Measurements from ENCODE around the gene EDDM13.
"Not testable (repeated sequence)": the region's sequence is repeated elsewhere in the genome, so short reads cannot be mapped to it uniquely, and the experiment has no call there.

Gene EDDM13

GRCh38 chr19:56291867-56292266 is 19.3 kb downstream of the EDDM13 start:
- intact Hi-C loops (cut with DNase I) = no loop called here
- no peak for DNase-seq

- intact Hi-C loops (cut with DNase I) = no loop called here
- peak in 6 of 42 donors; percentile 7 to 42 (median 20) for DNase-seq
These were observed 22.0 kb downstream of the EDDM13 start for GRCh38 chr19:56294549-56294948.

- DNase-seq = peak in 7 of 42 donors; percentile 9 to 40 (median 21)
- intact Hi-C loops (cut with DNase I) = no loop called here
These were observed 23.2 kb downstream of the EDDM13 start for GRCh38 chr19:56295531-56296455.

- DNase-seq = no peak
- intact Hi-C loops (cut with DNase I) = no loop called here
These were observed 24.5 kb downstream of the EDDM13 start for GRCh38 chr19:56297010-56297409.

- intact Hi-C loops (cut with DNase I) = no loop called here
- no peak for DNase-seq
These were observed 27.1 kb downstream of the EDDM13 start for GRCh38 chr19:56299688-56300087.

- DNase-seq = no peak
- intact Hi-C loops (cut with DNase I) = no loop called here
These were observed 28.6 kb downstream of the EDDM13 start for GRCh38 chr19:56301155-56301554.

GRCh38 chr19:56301886-56302620 is 29.5 kb downstream of the EDDM13 start:
- intact Hi-C loops (cut with DNase I) = no loop called here
- DNase-seq = no peak

GRCh38 chr19:56304243-56304642 is 31.7 kb downstream of the EDDM13 start:
- intact Hi-C loops (cut with DNase I) = no loop called here
- DNase-seq = no peak

GRCh38 chr19:56306016-56306415 is 33.5 kb downstream of the EDDM13 start:
- peak in 1 of 42 donors; percentile 26 for DNase-seq
- intact Hi-C loops (cut with DNase I) = no loop called here

- DNase-seq; intact Hi-C loops (cut with DNase I): not testable (repeated sequence)
These were observed 34.5 kb downstream of the EDDM13 start for GRCh38 chr19:56307062-56307461.

GRCh38 chr19:56308792-56309191 is 36.2 kb downstream of the EDDM13 start:
- DNase-seq = no peak
- intact Hi-C loops (cut with DNase I) = no loop called here

- intact Hi-C loops (cut with DNase I) = loop anchor here (10.0 kb wide), 2 partner anchors 85 to 165 kb away; partner anchors contain the start of genes ZNF444 and ZNF582
These were observed 37.1 kb downstream of the EDDM13 start for GRCh38 chr19:56309511-56310185.

GRCh38 chr19:56310462-56310861 is 37.9 kb downstream of the EDDM13 start:
- intact Hi-C loops (cut with DNase I) = loop anchor here (10.0 kb wide), 2 partner anchors 84 to 166 kb away; partner anchors contain the start of genes ZNF444 and ZNF582
- DNase-seq = peak in 1 of 42 donors; percentile 31

More at GRCh38 chr19:56309511-56310185, 37.1 kb downstream of the EDDM13 start:
- DNase-seq = peak in 27 of 42 donors; percentile 18 to 72 (median 48)

GRCh38 chr19:56312342-56312741 is 39.8 kb downstream of the EDDM13 start:
- intact Hi-C loops (cut with DNase I) = loop anchor here (10.0 kb wide), 2 partner anchors 82 to 168 kb away; partner anchors contain the start of genes ZNF444 and ZNF582

GRCh38 chr19:56312787-56313657 is 40.5 kb downstream of the EDDM13 start:
- intact Hi-C loops (cut with DNase I) = loop anchor here (10.0 kb wide), 2 partner anchors 82 to 168 kb away; partner anchors contain the start of genes ZNF444 and ZNF582
- peak in 1 of 42 donors; percentile 40 for DNase-seq

More at GRCh38 chr19:56312342-56312741, 39.8 kb downstream of the EDDM13 start:
- peak in 1 of 42 donors; percentile 34 for DNase-seq

- DNase-seq = peak in 3 of 42 donors; percentile 13 to 18 (median 13)
These were observed 41.5 kb downstream of the EDDM13 start for GRCh38 chr19:56314018-56314380.

GRCh38 chr19:56314381-56315076 is 42.0 kb downstream of the EDDM13 start, which contains the start of gene ZSCAN5A:
Gene ZSCAN5A (minus strand): TSS chr19:56314839. CDS start chr19:56225046, 89,793 bp downstream.
- DNase-seq = peak; percentile 96 to 99 (median 98)
- intact Hi-C loops (cut with DNase I) = loop anchor here (2.0 to 10.0 kb wide), 3 partner anchors 54 to 170 kb away; partner anchors contain the start of genes ZNF444 and ZNF582

More at GRCh38 chr19:56314018-56314380, 41.5 kb downstream of the EDDM13 start:
- intact Hi-C loops (cut with DNase I) = loop anchor here (2.0 to 10.0 kb wide), 3 partner anchors 55 to 169 kb away; partner anchors contain the start of genes ZNF444 and ZNF582
